GM12878 (cell line): ENCODE measurements around the gene GOLGA2.

Source experiments
- MEF2A ChIP-seq: IDR thresholded peaks from 2 replicates; pipeline ENCODE4 v1.6.1; 2011; ENCODE audit warnings: low read depth, mild to moderate bottlenecking, low read length, moderate library complexity; ENCODE audit not compliant: insufficient read depth
- NR2C1 ChIP-seq: fragments of 450-650 bp; IDR thresholded peaks from 2 replicates; pipeline ENCODE4 v1.6.1; 2017; ENCODE audit warnings: antibody characterized with exemption, mild to moderate bottlenecking, moderate library complexity
- ZSCAN29 ChIP-seq: fragments of 450-650 bp; IDR thresholded peaks from 2 replicates; pipeline ENCODE4 v1.6.1; 2017; ENCODE audit warnings: mild to moderate bottlenecking, moderate library complexity
- TF ChIP-seq, protein P1 (sequence below), 3 experiments: IDR thresholded peaks in 2 of 3; conservative IDR thresholded peaks in 1 of 3; 2 replicates each; pipeline ENCODE4 v1.5.1; 2011; ENCODE audit warnings: low read depth in 3 of 3, low read length in 3 of 3, mild to moderate bottlenecking in 3 of 3, control low read depth in 2 of 3, moderate library complexity in 2 of 3, inconsistent platforms in 1 of 3, mixed read lengths in 1 of 3; ENCODE audit not compliant: control insufficient read depth in 2 of 3, insufficient read depth in 1 of 3; ENCODE audit errors: extremely low read depth in 1 of 3
- TF ChIP-seq, protein P2 (sequence below): IDR thresholded peaks from 2 replicates; pipeline ENCODE4 v1.6.1; 2012; ENCODE audit warnings: low read depth, low read length, improper control_type of control experiment

DNA sequence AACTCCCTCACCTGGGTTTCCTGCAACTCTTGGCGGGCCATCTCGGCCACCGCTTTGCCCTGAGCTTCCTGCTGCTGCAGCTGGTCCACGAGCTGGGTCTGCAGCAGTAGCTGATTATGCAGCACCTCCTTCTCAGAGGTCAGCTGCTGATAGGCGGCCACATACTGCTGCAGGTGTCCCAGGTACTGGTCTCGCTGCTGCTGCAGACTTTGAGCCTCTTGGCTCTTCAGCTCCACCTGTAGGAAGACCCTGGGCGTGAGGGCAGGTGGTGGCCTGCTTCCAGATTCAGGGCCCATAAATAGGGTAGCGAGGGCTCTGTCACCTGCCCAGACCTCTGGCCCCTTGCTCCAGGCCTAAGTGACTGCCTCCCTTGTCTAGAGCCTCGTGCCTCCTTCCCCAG is 16.7 kb downstream of the GOLGA2 start:
- no peak for TF ChIP-seq NR2C1
- TF ChIP-seq ZSCAN29, result no peak
- TF ChIP-seq, protein P1, sequence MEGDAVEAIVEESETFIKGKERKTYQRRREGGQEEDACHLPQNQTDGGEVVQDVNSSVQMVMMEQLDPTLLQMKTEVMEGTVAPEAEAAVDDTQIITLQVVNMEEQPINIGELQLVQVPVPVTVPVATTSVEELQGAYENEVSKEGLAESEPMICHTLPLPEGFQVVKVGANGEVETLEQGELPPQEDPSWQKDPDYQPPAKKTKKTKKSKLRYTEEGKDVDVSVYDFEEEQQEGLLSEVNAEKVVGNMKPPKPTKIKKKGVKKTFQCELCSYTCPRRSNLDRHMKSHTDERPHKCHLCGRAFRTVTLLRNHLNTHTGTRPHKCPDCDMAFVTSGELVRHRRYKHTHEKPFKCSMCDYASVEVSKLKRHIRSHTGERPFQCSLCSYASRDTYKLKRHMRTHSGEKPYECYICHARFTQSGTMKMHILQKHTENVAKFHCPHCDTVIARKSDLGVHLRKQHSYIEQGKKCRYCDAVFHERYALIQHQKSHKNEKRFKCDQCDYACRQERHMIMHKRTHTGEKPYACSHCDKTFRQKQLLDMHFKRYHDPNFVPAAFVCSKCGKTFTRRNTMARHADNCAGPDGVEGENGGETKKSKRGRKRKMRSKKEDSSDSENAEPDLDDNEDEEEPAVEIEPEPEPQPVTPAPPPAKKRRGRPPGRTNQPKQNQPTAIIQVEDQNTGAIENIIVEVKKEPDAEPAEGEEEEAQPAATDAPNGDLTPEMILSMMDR (IDR thresholded peaks at IDR 0.05 in 2 of 3, conservative IDR thresholded peaks at IDR 0.05 in 1 of 3; ENCODE audit: control insufficient read depth in 2 of 3, extremely low read depth in 1 of 3, insufficient read depth in 1 of 3, low read depth in 3 of 3, low read length in 3 of 3), result no peak
- TF ChIP-seq, protein P2, sequence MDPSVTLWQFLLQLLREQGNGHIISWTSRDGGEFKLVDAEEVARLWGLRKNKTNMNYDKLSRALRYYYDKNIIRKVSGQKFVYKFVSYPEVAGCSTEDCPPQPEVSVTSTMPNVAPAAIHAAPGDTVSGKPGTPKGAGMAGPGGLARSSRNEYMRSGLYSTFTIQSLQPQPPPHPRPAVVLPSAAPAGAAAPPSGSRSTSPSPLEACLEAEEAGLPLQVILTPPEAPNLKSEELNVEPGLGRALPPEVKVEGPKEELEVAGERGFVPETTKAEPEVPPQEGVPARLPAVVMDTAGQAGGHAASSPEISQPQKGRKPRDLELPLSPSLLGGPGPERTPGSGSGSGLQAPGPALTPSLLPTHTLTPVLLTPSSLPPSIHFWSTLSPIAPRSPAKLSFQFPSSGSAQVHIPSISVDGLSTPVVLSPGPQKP, result no peak
- no peak for TF ChIP-seq MEF2A
